Testis (tissue), 2 donors: Measurements from ENCODE around the gene CCT3.

Experiments used
- CTCF ChIP-seq, 3 experiments: fragments of 450-650 bp in 2 of 3; fragments of 200-600 bp in 1 of 3; sonication (generic) in 1 of 3; IDR thresholded peaks; one replicate each; pipeline ENCODE4 v1.5.1; 2016 to 2019; ENCODE audit warnings: antibody characterized with exemption in 3 of 3, mild to moderate bottlenecking in 2 of 3, moderate library complexity in 1 of 3
- POLR2A ChIP-seq: fragments of 450-650 bp; IDR thresholded peaks from one replicate; pipeline ENCODE4 v1.6.1; 2017; ENCODE audit warnings: antibody characterized with exemption, mild to moderate bottlenecking, moderate library complexity

GRCh38 chr1:156260896-156261295 is 77.2 kb downstream of the CCT3 start:
- no peak for TF ChIP-seq CTCF (IDR thresholded peaks at IDR 0.05)
- TF ChIP-seq POLR2A: no peak
